Testis (tissue), 3 donors: ENCODE results near the gene TIMP2. TPM values are rescaled to one million over a fixed set of nuclear protein-coding genes. Genes with fewer than 3 reads are reported as not detected.
A peak's percentile ranks its signal among the peaks of the same experiment; 100 is the strongest.

ENCODE experiments used
- DNase-seq: peaks from one replicate; pipeline ENCODE4 v3.0.0-alpha.2; 2019
- H3K27ac ChIP-seq, 2 donors: fragments of 200-600 bp; sonication (generic); one replicate each; pipeline ENCODE4 v1.5.1; 2019
- H3K27me3 ChIP-seq: fragments of 200-600 bp; sonication (generic); one replicate; pipeline ENCODE4 v1.5.1; 2019
- H3K36me3 ChIP-seq: fragments of 200-600 bp; sonication (generic); one replicate; pipeline ENCODE4 v1.5.1; 2017; ENCODE audit warnings: low read depth; ENCODE audit errors: missing control alignments
- H3K4me1 ChIP-seq: fragments of 200-600 bp; sonication (generic); one replicate; pipeline ENCODE4 v1.5.1; 2019
- H3K4me3 ChIP-seq, 2 donors: fragments of 200-600 bp; sonication (generic); one replicate each; pipeline ENCODE4 v1.5.1; 2017 to 2019
- H3K9me3 ChIP-seq: fragments of 200-600 bp; sonication (generic); one replicate; pipeline ENCODE4 v1.5.1; 2017
- CTCF ChIP-seq, 3 experiments: fragments of 450-650 bp in 2 of 3; fragments of 200-600 bp in 1 of 3; sonication (generic) in 1 of 3; IDR thresholded peaks; one replicate each; pipeline ENCODE4 v1.5.1; 2016 to 2019; ENCODE audit warnings: antibody characterized with exemption in 3 of 3, mild to moderate bottlenecking in 2 of 3, moderate library complexity in 1 of 3
- POLR2A ChIP-seq: fragments of 450-650 bp; IDR thresholded peaks from one replicate; pipeline ENCODE4 v1.6.1; 2017; ENCODE audit warnings: antibody characterized with exemption, mild to moderate bottlenecking, moderate library complexity
- WGBS, 2 donors: methylation state at CpG; one replicate each; pipeline ENCODE4 v1.1.5; 2018; 5-methylcytosine and 5-hydroxymethylcytosine counted together
- intact Hi-C: fragments of 100-400 bp; cut with DNase I; formaldehyde crosslinking; loops from one replicate; pipeline ENCODE4 v1.15.1; 2023; ENCODE audit warnings: low total_unique reads
- polyA plus RNA-seq: library from polyadenylated mRNA; stranded (reverse); fragments of 350-450 nt; fragmentation: Illumina TruSeq; extraction: RNeasy Lipid Tissue Mini Kit (QIAGEN cat#74804); gene quantifications from one replicate; pipeline ENCODE4 v1.2.3, GENCODE V29; 2014; ENCODE audit warnings: low read depth, low replicate concordance; ENCODE audit not compliant: insufficient read depth
- total RNA-seq, 2 donors: library from RNA; depleted of rRNA; stranded (reverse); fragments of >200 nt; gene quantifications; one replicate each; pipeline ENCODE4 v1.2.3, GENCODE V29; 2016

Gene TIMP2
- total and polyA plus RNA-seq, 3 donors from 2014 or later: 262 to 482 (median 465) TPM

GRCh38 chr17:78857266-78857665 lies 67.9 kb downstream of the TIMP2 start:
- TF ChIP-seq CTCF (IDR thresholded peaks at IDR 0.05) (no peak), POLR2A (no peak)
- no peak overlapping the region for H3K27ac ChIP-seq
- H3K27me3 ChIP-seq: no peaks in the 10 kb centered on the region
- peaks cover 4% of the 10 kb centered on the region for H3K4me1 ChIP-seq
- 88 to 94% methylated on average over 8 to 14 of the region's 14 CpGs for WGBS, 2 donors
- no peaks in the 10 kb centered on the region for H3K9me3 ChIP-seq
- H3K36me3 ChIP-seq: no peaks in the 10 kb centered on the region
- H3K4me3 ChIP-seq: no peak overlapping the region
- intact Hi-C loops: no loop called here
- DNase-seq: no peak

GRCh38 chr17:78855561-78856165 lies 69.5 kb downstream of the TIMP2 start:
- no peak overlapping the region for H3K27ac ChIP-seq
- TF ChIP-seq CTCF (IDR thresholded peaks at IDR 0.05) (no peak), POLR2A (no peak)
- no peaks in the 10 kb centered on the region for H3K9me3 ChIP-seq
- WGBS, 2 donors: 85 to 89% methylated on average over 11 to 23 of the region's 25 CpGs
- no peaks in the 10 kb centered on the region for H3K27me3 ChIP-seq
- DNase-seq: no peak
- H3K36me3 ChIP-seq: no peaks in the 10 kb centered on the region
- no peak overlapping the region for H3K4me3 ChIP-seq
- H3K4me1 ChIP-seq: no peaks in the 10 kb centered on the region
- intact Hi-C loops: no loop called here

- Histone ChIP-seq H3K4me1 (no peaks in the 10 kb centered on the region), H3K36me3 (no peaks in the 10 kb centered on the region), H3K27ac (no peak overlapping the region), H3K4me3 (no peak overlapping the region), H3K9me3 (no peaks in the 10 kb centered on the region), H3K27me3 (no peaks in the 10 kb centered on the region)
- TF ChIP-seq CTCF (IDR thresholded peaks at IDR 0.05) (no peak), POLR2A (no peak)
- WGBS, 2 donors: 82 to 91% methylated on average over 5 to 9 of the region's 9 CpGs
- intact Hi-C loops: no loop called here
- no peak for DNase-seq
Measured at GRCh38 chr17:78854508-78854907, 70.7 kb downstream of the TIMP2 start.

GRCh38 chr17:78853926-78854394 lies 71.2 kb downstream of the TIMP2 start:
- Histone ChIP-seq H3K4me3 (no peak overlapping the region), H3K27me3 (no peaks in the 10 kb centered on the region), H3K4me1 (no peaks in the 10 kb centered on the region), H3K27ac (no peak overlapping the region), H3K36me3 (no peaks in the 10 kb centered on the region), H3K9me3 (no peaks in the 10 kb centered on the region)
- intact Hi-C loops: no loop called here
- DNase-seq: no peak
- WGBS, 2 donors: 82% methylated on average over 10 to 11 of the region's 11 CpGs
- TF ChIP-seq POLR2A (no peak), CTCF (IDR thresholded peaks at IDR 0.05) (no peak)

GRCh38 chr17:78852709-78853121 lies 72.5 kb downstream of the TIMP2 start:
- 58 to 71% methylated on average over 12 to 16 of the region's 16 CpGs for WGBS, 2 donors
- no peaks in the 10 kb centered on the region for H3K9me3 ChIP-seq
- no peaks in the 10 kb centered on the region for H3K36me3 ChIP-seq
- TF ChIP-seq CTCF (IDR thresholded peaks at IDR 0.05) (peak in 1 of 3 experiments; percentile 3), POLR2A (no peak)
- DNase-seq: peak; percentile 60
- no peak overlapping the region for H3K4me3 ChIP-seq
- no peak overlapping the region for H3K27ac ChIP-seq
- intact Hi-C loops: no loop called here
- H3K4me1 ChIP-seq: no peaks in the 10 kb centered on the region
- no peaks in the 10 kb centered on the region for H3K27me3 ChIP-seq
